HepG2 (cell line): Measurements from ENCODE around the gene NOL4L. TPM values are rescaled to one million over a fixed set of nuclear protein-coding genes. Genes with fewer than 3 reads are reported as not detected.

Experiments
- ATAC-seq: fragments of 200-7000 bp; cut with Tn5 transposase; 3 replicates; pipeline ENCODE4 v1.9.1; 2020; ENCODE audit warnings: mild to moderate bottlenecking, moderate library complexity
- BruUV-seq: library from RNA; stranded (reverse); fragments of 400-500 nt; replicated peaks from 2 replicates; lab custom pipeline; 2021; lab: Mats Ljungman, UMichigan
- CTCF ChIA-PET: fragments of 300-600 bp; formaldehyde crosslinking; extraction: SDS; loops from one replicate; lab custom pipeline; 2021; ENCODE audit warnings: low total read pairs, inconsistent platforms, low intra/inter-chr PET ratio; lab: Yijun Ruan, JAX
- POLR2A ChIA-PET: fragments of 350-600 bp; sonication (Branson Sonifier 250); formaldehyde crosslinking; loops from one replicate; lab custom pipeline; 2020; ENCODE audit warnings: antibody characterized with exemption, inconsistent platforms; lab: Yijun Ruan, JAX
- DNase-seq: peaks from one replicate; pipeline ENCODE4 v3.0.0-alpha.2; 2015; ENCODE audit warnings: low spot score
- FAIRE-seq: peaks from 3 replicates; lab custom pipeline; 2011; peaks lifted over from hg19 to GRCh38; lab: Jason Lieb, UNC
- H2AFZ ChIP-seq: one replicate; pipeline ENCODE4 v1.6.1; 2011; ENCODE audit warnings: low read length, inconsistent platforms
- H3K27ac ChIP-seq: fragments of 300-600 bp; 3 replicates; pipeline ENCODE4 v1.8.0; 2011; ENCODE audit warnings: mixed run types, mild to moderate bottlenecking, mixed read lengths, low read length, inconsistent platforms; ENCODE audit not compliant: insufficient read depth; ENCODE audit errors: extremely low read length
- H3K27me3 ChIP-seq, 2 experiments: fragments of 200-600 bp in 1 of 2; 2 replicates in 1 of 2; 3 replicates in 1 of 2; pipeline versions ENCODE4 v1.6.0 to v1.8.0; 2011; ENCODE audit warnings: low read length in 2 of 2, mild to moderate bottlenecking in 2 of 2, moderate library complexity in 2 of 2, inconsistent platforms in 1 of 2; ENCODE audit not compliant: insufficient read depth in 2 of 2, control insufficient read depth in 1 of 2
- H3K36me3 ChIP-seq, 2 experiments: fragments of 200-600 bp in 1 of 2; replicated peaks in 1 of 2; 2 replicates in 1 of 2; 3 replicates in 1 of 2; pipeline versions ENCODE4 v1.5.1 to v1.8.0; 2011; ENCODE audit warnings: low read length in 2 of 2, inconsistent platforms in 1 of 2; ENCODE audit not compliant: insufficient read depth in 2 of 2, control insufficient read depth in 1 of 2
- H3K4me1 ChIP-seq: 2 replicates; pipeline ENCODE4 v1.5.1; 2012; ENCODE audit warnings: low read length, inconsistent platforms; ENCODE audit not compliant: insufficient read depth
- H3K4me2 ChIP-seq: 2 replicates; pipeline ENCODE4 v1.6.0; 2011; ENCODE audit warnings: low read depth, low read length, inconsistent platforms
- H3K4me3 ChIP-seq, 3 experiments: fragments of 200-600 bp in 1 of 3; sonication (generic), shearing (Covaris generic) in 1 of 3; replicated peaks in 1 of 3; 2 replicates each; pipeline ENCODE4 v1.5.1; 2011 to 2016; ENCODE audit warnings: low read length in 3 of 3, inconsistent platforms in 2 of 3, low read depth in 2 of 3, mild to moderate bottlenecking in 2 of 3, control low read depth in 1 of 3, mixed read lengths in 1 of 3; ENCODE audit not compliant: insufficient read depth in 1 of 3
- H3K79me2 ChIP-seq: one replicate; pipeline ENCODE4 v1.6.1; 2011; ENCODE audit warnings: low read length, inconsistent platforms; ENCODE audit not compliant: insufficient read depth
- H3K9ac ChIP-seq: 2 replicates; pipeline ENCODE4 v1.6.0; 2011; ENCODE audit warnings: mild to moderate bottlenecking, low read depth, low read length, inconsistent platforms; ENCODE audit not compliant: insufficient read depth
- H3K9me3 ChIP-seq: 2 replicates; pipeline ENCODE4 v1.5.1; 2012; ENCODE audit warnings: mild to moderate bottlenecking, low read length
- H4K20me1 ChIP-seq: 2 replicates; pipeline ENCODE4 v1.6.0; 2011; ENCODE audit warnings: inconsistent platforms, mild to moderate bottlenecking, low read length, moderate library complexity; ENCODE audit not compliant: insufficient read depth
- DNMT3B ChIP-seq: conservative IDR thresholded peaks from 2 replicates; pipeline ENCODE4 v1.6.1; 2016; ENCODE audit warnings: missing biosample characterization, control low read depth
- JARID2 ChIP-seq: sonication (generic); formaldehyde crosslinking; IDR thresholded peaks from 2 replicates; pipeline ENCODE4 v1.8.1; 2023; ENCODE audit warnings: missing genetic modification reagents, inconsistent platforms; ENCODE audit not compliant: insufficient replicate concordance
- KDM5B ChIP-seq: sonication (generic); formaldehyde crosslinking; IDR thresholded peaks from 2 replicates; pipeline ENCODE4 v1.4.0; 2020; ENCODE audit warnings: missing genetic modification reagents, mild to moderate bottlenecking, borderline replicate concordance
- PRDM15 ChIP-seq: sonication (generic); formaldehyde crosslinking; IDR thresholded peaks from 2 replicates; pipeline ENCODE4 v1.4.0; 2020; ENCODE audit warnings: missing genetic modification reagents
- RELA ChIP-seq: sonication (generic); formaldehyde crosslinking; IDR thresholded peaks from 2 replicates; pipeline ENCODE4 v1.4.0; 2020; ENCODE audit warnings: missing genetic modification reagents
- REPIN1 ChIP-seq: sonication (generic); formaldehyde crosslinking; IDR thresholded peaks from 2 replicates; pipeline ENCODE4 v1.8.0; 2022; ENCODE audit warnings: missing genetic modification reagents, low read depth, mild to moderate bottlenecking, borderline replicate concordance
- RFXAP ChIP-seq: sonication (generic); formaldehyde crosslinking; IDR thresholded peaks from 2 replicates; pipeline ENCODE4 v1.4.0; 2020; ENCODE audit warnings: missing genetic modification reagents, borderline replicate concordance
- SP1 ChIP-seq, 2 experiments: fragments of 450-650 bp in 1 of 2; sonication (generic) in 1 of 2; formaldehyde crosslinking in 1 of 2; IDR thresholded peaks; 2 replicates each; pipeline versions ENCODE4 v1.4.0 to v1.6.1; 2016 to 2020; ENCODE audit warnings: missing genetic modification reagents in 1 of 2
- TMF1 ChIP-seq: sonication (generic); formaldehyde crosslinking; IDR thresholded peaks from 2 replicates; pipeline ENCODE4 v1.8.1; 2022; ENCODE audit warnings: low read depth, missing genetic modification reagents
- TP53 ChIP-seq: sonication (generic); formaldehyde crosslinking; conservative IDR thresholded peaks from 2 replicates; pipeline ENCODE4 v1.4.0; 2020; ENCODE audit warnings: missing genetic modification reagents
- XBP1 ChIP-seq: sonication (generic); formaldehyde crosslinking; IDR thresholded peaks from 2 replicates; pipeline ENCODE4 v1.5.0; 2020; ENCODE audit warnings: missing genetic modification reagents
- ZBTB33 ChIP-seq: sonication (generic); formaldehyde crosslinking; IDR thresholded peaks from 2 replicates; pipeline ENCODE4 v1.4.0; 2020; ENCODE audit warnings: missing genetic modification reagents
- ZNF205 ChIP-seq: IDR thresholded peaks from 2 replicates; pipeline ENCODE4 v1.6.1; 2018; ENCODE audit warnings: missing biosample characterization, missing genetic modification reagents
- ZNF780A ChIP-seq: sonication (generic); formaldehyde crosslinking; IDR thresholded peaks from 2 replicates; pipeline ENCODE4 v1.8.0; 2022; ENCODE audit warnings: mild to moderate bottlenecking, missing genetic modification reagents, moderate library complexity
- WGBS: methylation state at CpG from one replicate; pipeline ENCODE4 v1.1.6; 2017; ENCODE audit warnings: low lambda C conversion rate; 5-methylcytosine and 5-hydroxymethylcytosine counted together
- in situ Hi-C: cut with HindIII; loops from 2 replicates; pipeline ENCODE4 v1.10.0; 2017; ENCODE audit warnings: low pct_unique_long_range_greater_than_20kb; ENCODE audit not compliant: extremely low pct_ligation_motif_present
- intact Hi-C: fragments of 100-400 bp; cut with micrococcal nuclease; formaldehyde crosslinking; loops from one replicate; pipeline ENCODE4 v1.10.0; 2022; ENCODE audit not compliant: unreplicated experiment
- polyA plus RNA-seq, 8 experiments: library from polyadenylated mRNA; depleted of rRNA in 3 of 8; stranded (reverse) in 7 of 8; unstranded in 1 of 8; fragments of >200 nt; fragmentation: Illumina TruSeq in 4 of 8; extraction: Trizol in 4 of 8; gene quantifications; 2 replicates each; pipeline versions ENCODE4 v1.2.1 to v1.2.3, GENCODE V29; 2011 to 2016; ENCODE audit warnings: low read depth in 4 of 8, missing spikeins in 1 of 8, mixed read lengths in 1 of 8; ENCODE audit not compliant: insufficient read depth in 1 of 8
- total RNA-seq, 5 experiments: library from RNA; depleted of rRNA; stranded (reverse); fragments of >200 nt; fragmentation: Illumina TruSeq; extraction: Trizol; gene quantifications; 2 replicates each; pipeline ENCODE4 v1.2.3, GENCODE V29; 2016; ENCODE audit warnings: low read depth in 1 of 5
- TF ChIP-seq, protein P1 (sequence below): sonication (generic); formaldehyde crosslinking; IDR thresholded peaks from 2 replicates; pipeline ENCODE4 v1.5.1; 2020; ENCODE audit warnings: missing genetic modification reagents, mild to moderate bottlenecking, borderline replicate concordance
- TF ChIP-seq, protein P2 (sequence below): sonication (generic); formaldehyde crosslinking; IDR thresholded peaks from 2 replicates; pipeline ENCODE4 v1.4.0; 2020; ENCODE audit warnings: mild to moderate bottlenecking, missing genetic modification reagents

NOL4L gene
- total and polyA plus RNA-seq, 2 of the 13 experiments (the other 11 are each of a cell fraction or from before 2014, with no cell fraction given), result 16.6 to 35.4 TPM

- FAIRE-seq (no peak), DNase-seq (no peak), ATAC-seq (no peak)
- Histone ChIP-seq H3K9ac (no peak overlapping the region), H3K4me3 (no peak overlapping the region), H2AFZ (no peak overlapping the region), H3K27ac (no peak overlapping the region), H4K20me1 (0 out of 2 replicates have a peak, but pooled peaks cover 5% of the 10 kb centered on the region), H3K79me2 (peaks cover 4% of the 10 kb centered on the region), H3K27me3 (no peaks in the 10 kb centered on the region), H3K4me2 (no peak overlapping the region), H3K4me1 (peaks cover 91% of the 10 kb centered on the region), H3K9me3 (no peaks in the 10 kb centered on the region), H3K36me3 (no peaks in the 10 kb centered on the region)
- POLR2A ChIA-PET, result interaction anchor here (1.3 kb wide), 1 partner anchor 11 kb away, joined by 3 read pairs; no protein-coding TSS in a partner anchor
- in situ Hi-C loops (no loop called here), intact Hi-C loops (no loop called here)
- WGBS, result 84% methylated on average over 6 of the region's 6 CpGs
- CTCF ChIA-PET, result no interaction called here
- TSS peak; percentile 49 for BruUV-seq
- TF ChIP-seq RELA (CRISPR knock-in tag) (no peak), DNMT3B (CRISPR knock-in tag) (no peak), ZBTB33 (CRISPR knock-in tag) (peak; percentile 68; the same call in 1 of the 2 replicates), SP1 (IDR thresholded peaks at IDR 0.05) (0 out of 2 replicates have a peak, but pooled peaks have one; percentile 21), SP1 (CRISPR knock-in tag; IDR thresholded peaks at IDR 0.05) (no peak), RFXAP (CRISPR knock-in tag) (no peak), XBP1 (CRISPR knock-in tag) (no peak), REPIN1 (no peak), PRDM15 (CRISPR knock-in tag) (no peak), JARID2 (CRISPR knock-in tag) (no peak), ZNF780A (CRISPR knock-in tag) (no peak), TP53 (CRISPR knock-in tag) (no peak), KDM5B (CRISPR knock-in tag) (peak; percentile 37; the same call in 1 of the 2 replicates), TMF1 (no peak), ZNF205 (CRISPR knock-in tag) (no peak)
- TF ChIP-seq, protein P1, sequence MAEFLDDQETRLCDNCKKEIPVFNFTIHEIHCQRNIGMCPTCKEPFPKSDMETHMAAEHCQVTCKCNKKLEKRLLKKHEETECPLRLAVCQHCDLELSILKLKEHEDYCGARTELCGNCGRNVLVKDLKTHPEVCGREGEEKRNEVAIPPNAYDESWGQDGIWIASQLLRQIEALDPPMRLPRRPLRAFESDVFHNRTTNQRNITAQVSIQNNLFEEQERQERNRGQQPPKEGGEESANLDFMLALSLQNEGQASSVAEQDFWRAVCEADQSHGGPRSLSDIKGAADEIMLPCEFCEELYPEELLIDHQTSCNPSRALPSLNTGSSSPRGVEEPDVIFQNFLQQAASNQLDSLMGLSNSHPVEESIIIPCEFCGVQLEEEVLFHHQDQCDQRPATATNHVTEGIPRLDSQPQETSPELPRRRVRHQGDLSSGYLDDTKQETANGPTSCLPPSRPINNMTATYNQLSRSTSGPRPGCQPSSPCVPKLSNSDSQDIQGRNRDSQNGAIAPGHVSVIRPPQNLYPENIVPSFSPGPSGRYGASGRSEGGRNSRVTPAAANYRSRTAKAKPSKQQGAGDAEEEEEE (CRISPR knock-in tag), result no peak
- TF ChIP-seq, protein P2, sequence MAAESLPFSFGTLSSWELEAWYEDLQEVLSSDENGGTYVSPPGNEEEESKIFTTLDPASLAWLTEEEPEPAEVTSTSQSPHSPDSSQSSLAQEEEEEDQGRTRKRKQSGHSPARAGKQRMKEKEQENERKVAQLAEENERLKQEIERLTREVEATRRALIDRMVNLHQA (CRISPR knock-in tag), result no peak
Measured at GRCh38 chr20:32567384-32568178, 17.6 kb downstream of the NOL4L start.
